ENCODE measurements around the gene ABCG8. TPM values are rescaled to one million over a fixed set of nuclear protein-coding genes. Genes with fewer than 3 reads are reported as not detected.

The ABCG8 gene
- polyA plus RNA-seq, 1 donor (not counting 4 experiments of a cell fraction or from before 2014, with no cell fraction given), result not detected

GRCh38 chr2:43839776-43840564 lies 1.2 kb downstream of the ABCG8 start:
- FAIRE-seq (no peak), DNase-seq (ENCODE audit: low read depth, low spot score) (no peak)
- dilution Hi-C loops (cut with MboI; ENCODE audit: extremely low pct_ligation_motif_present, low sequenced_read_pairs), result no loop called here
- Histone ChIP-seq H3K9me1 (ENCODE audit: control insufficient read depth, extremely low read depth, insufficient read depth, low read length) (no peaks in the 10 kb centered on the region), H2AFZ (ENCODE audit: control insufficient read depth, low read length) (no peak overlapping the region), H3K9me3 (ENCODE audit: control insufficient read depth, low read depth, low read length) (no peaks in the 10 kb centered on the region), H3K9ac (ENCODE audit: control insufficient read depth, extremely low read depth, insufficient read depth, low read length) (no peak overlapping the region), H3K4me3 (ENCODE audit: control insufficient read depth in 2 of 3, extremely low read depth in 1 of 3, insufficient read depth in 2 of 3, low read depth in 1 of 3, low read length in 3 of 3) (no peak overlapping the region), H3K4me1 (ENCODE audit: control insufficient read depth, extremely low read depth, insufficient read depth, low read length) (peaks cover 5% of the 10 kb centered on the region), H3K27ac (ENCODE audit: control insufficient read depth, insufficient read depth, low read length) (no peak overlapping the region), H4K20me1 (ENCODE audit: control insufficient read depth, extremely low read depth, insufficient read depth, low read length) (no peaks in the 10 kb centered on the region), H3K36me3 (ENCODE audit: control insufficient read depth in 2 of 2, extremely low read depth in 1 of 2, insufficient read depth in 2 of 2, low read length in 2 of 2) (no peaks in the 10 kb centered on the region), H3K79me2 (ENCODE audit: control insufficient read depth, insufficient read depth, low read length) (no peaks in the 10 kb centered on the region), H3K27me3 (ENCODE audit: control insufficient read depth, extremely low read depth, insufficient read depth, low read length) (peaks cover 12% of the 10 kb centered on the region), H3K4me2 (ENCODE audit: control insufficient read depth, extremely low read depth, insufficient read depth, low read depth, low read length) (no peak overlapping the region)
- TF ChIP-seq CTCF (optimal IDR thresholded peaks at IDR 0.05 in 1 of 3, IDR thresholded peaks at IDR 0.05 in 1 of 3, conservative IDR thresholded peaks at IDR 0.05 in 1 of 3; ENCODE audit: extremely low read depth in 1 of 3, insufficient read depth in 2 of 3, low read length in 3 of 3) (no peak), EZH2 (IDR thresholded peaks at IDR 0.05; ENCODE audit: low read length) (no peak)

GRCh38 chr2:43840965-43841364 lies 2.2 kb downstream of the ABCG8 start:
- H3K79me2 ChIP-seq (ENCODE audit: control insufficient read depth, insufficient read depth, low read length), result no peaks in the 10 kb centered on the region
- no peak overlapping the region for H3K4me2 ChIP-seq (ENCODE audit: control insufficient read depth, extremely low read depth, insufficient read depth, low read depth, low read length)
- peaks cover 5% of the 10 kb centered on the region for H3K4me1 ChIP-seq (ENCODE audit: control insufficient read depth, extremely low read depth, insufficient read depth, low read length)
- DNase-seq (ENCODE audit: low read depth, low spot score), result no peak
- no peaks in the 10 kb centered on the region for H3K36me3 ChIP-seq (ENCODE audit: control insufficient read depth in 2 of 2, extremely low read depth in 1 of 2, insufficient read depth in 2 of 2, low read length in 2 of 2)
- H3K27me3 ChIP-seq (ENCODE audit: control insufficient read depth, extremely low read depth, insufficient read depth, low read length), result peaks cover 14% of the 10 kb centered on the region
- no peak overlapping the region for H3K9ac ChIP-seq (ENCODE audit: control insufficient read depth, extremely low read depth, insufficient read depth, low read length)
- H2AFZ ChIP-seq (ENCODE audit: control insufficient read depth, low read length), result no peak overlapping the region
- no peak overlapping the region for H3K4me3 ChIP-seq (ENCODE audit: control insufficient read depth in 2 of 3, extremely low read depth in 1 of 3, insufficient read depth in 2 of 3, low read depth in 1 of 3, low read length in 3 of 3)
- dilution Hi-C loops (cut with MboI; ENCODE audit: extremely low pct_ligation_motif_present, low sequenced_read_pairs), result no loop called here
- no peak for FAIRE-seq
- H4K20me1 ChIP-seq (ENCODE audit: control insufficient read depth, extremely low read depth, insufficient read depth, low read length), result no peaks in the 10 kb centered on the region
- no peaks in the 10 kb centered on the region for H3K9me1 ChIP-seq (ENCODE audit: control insufficient read depth, extremely low read depth, insufficient read depth, low read length)
- no peak overlapping the region for H3K27ac ChIP-seq (ENCODE audit: control insufficient read depth, insufficient read depth, low read length)
- TF ChIP-seq EZH2 (IDR thresholded peaks at IDR 0.05; ENCODE audit: low read length), result no peak
- TF ChIP-seq CTCF (optimal IDR thresholded peaks at IDR 0.05 in 1 of 3, IDR thresholded peaks at IDR 0.05 in 1 of 3, conservative IDR thresholded peaks at IDR 0.05 in 1 of 3; ENCODE audit: extremely low read depth in 1 of 3, insufficient read depth in 2 of 3, low read length in 3 of 3), result no peak
- no peaks in the 10 kb centered on the region for H3K9me3 ChIP-seq (ENCODE audit: control insufficient read depth, low read depth, low read length)
